ENCODE results near the gene UCKL1.
"Not testable (repeated sequence)": the region's sequence is repeated elsewhere in the genome, so short reads cannot be mapped to it uniquely, and the experiment has no call there.

UCKL1 gene

DNA sequence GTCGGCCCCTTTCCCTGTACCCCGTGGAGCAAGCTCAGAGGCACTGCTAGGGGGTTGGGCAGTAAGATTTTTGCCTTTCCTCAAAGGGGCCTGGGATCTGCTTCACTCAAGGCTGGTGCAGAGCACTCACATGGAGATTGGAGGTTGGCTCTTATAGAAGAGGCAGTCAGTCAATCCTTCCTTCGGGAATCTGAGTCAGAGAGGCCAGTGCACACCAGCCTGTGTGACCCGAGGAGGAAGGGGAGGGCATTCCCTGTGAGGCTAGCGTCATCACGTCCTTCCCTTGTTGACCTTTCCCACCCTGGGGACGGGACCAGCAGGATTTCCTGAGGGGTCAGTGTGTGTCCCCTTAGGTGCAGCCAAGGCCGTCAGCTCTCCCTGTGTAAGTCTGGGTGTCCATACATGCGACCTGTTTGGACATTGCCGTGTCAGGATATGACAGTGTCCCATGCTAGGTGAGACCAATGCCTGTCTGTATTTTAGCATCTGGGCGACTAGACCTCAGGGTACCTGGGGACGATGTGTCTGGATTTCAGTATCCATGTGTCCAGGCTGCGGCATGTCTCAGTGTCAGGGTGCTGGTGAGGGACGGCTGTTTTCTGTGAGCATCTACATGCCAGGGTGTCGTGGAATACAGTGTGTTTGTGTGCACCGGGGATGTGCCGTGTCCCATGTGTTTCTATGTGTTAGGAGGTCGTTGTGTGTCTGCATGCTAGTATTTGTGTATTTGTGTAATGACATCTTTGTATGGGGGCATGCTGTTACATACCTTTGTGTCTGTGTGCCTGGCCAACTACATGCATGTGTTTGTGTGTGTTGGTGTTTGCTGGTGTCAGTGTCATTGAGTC lies 16.3 kb upstream of the UCKL1 start:
- DNase-seq = no peak

DNA sequence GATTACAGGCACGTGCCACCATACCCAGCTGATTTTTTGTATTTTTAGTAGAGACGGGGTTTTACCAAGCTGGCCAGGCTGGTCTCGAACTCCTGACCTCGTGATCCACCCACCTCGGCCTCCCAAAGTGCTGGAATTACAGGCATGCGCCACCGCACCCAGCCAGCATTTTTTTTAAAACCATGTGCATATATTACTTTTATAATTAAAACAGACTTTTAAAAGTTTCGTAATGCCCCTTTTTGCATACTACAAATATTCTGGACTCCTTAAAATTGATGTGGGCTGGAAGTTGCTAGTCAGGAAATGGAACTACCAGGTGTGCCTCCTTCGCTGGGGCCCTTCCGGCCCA lies 15.7 kb upstream of the UCKL1 start:
- DNase-seq = not testable (repeated sequence)

DNA sequence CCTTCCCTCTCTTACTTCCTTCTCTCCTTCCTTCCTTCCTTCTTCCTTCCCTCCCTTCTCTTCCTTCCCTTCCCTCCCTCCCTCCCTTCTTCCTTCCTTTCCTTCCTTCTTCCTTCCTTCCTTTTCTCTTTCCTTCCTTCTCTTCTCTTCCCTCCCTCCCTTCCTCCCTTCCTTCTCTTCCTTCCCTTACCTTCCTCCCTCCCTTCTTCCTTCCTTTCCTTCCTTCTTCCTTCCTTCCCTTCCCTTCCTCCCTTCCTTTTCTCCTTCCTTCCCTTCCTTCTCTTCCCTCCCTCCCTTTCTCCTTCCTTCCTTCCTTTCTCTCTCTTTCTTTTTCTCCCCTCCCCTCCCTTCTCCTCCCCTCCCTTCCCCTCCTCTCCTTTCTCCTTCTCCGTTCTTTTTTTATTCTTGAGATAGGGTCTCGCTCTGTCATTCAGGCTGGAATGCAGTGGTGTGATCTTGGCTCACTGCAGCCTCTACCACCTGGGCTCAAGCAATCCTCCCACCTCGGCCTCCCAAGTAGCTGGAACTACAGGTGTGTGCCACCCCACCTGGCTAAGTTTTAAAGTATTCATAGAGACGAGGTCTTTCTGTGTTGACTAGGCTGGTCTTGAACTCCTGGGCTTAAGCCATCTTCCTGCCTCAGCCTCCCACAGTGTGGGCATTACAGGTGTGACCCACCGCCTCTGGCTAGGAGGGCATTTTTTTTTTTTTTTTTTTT lies 14.7 kb upstream of the UCKL1 start:
- DNase-seq = no peak

DNA sequence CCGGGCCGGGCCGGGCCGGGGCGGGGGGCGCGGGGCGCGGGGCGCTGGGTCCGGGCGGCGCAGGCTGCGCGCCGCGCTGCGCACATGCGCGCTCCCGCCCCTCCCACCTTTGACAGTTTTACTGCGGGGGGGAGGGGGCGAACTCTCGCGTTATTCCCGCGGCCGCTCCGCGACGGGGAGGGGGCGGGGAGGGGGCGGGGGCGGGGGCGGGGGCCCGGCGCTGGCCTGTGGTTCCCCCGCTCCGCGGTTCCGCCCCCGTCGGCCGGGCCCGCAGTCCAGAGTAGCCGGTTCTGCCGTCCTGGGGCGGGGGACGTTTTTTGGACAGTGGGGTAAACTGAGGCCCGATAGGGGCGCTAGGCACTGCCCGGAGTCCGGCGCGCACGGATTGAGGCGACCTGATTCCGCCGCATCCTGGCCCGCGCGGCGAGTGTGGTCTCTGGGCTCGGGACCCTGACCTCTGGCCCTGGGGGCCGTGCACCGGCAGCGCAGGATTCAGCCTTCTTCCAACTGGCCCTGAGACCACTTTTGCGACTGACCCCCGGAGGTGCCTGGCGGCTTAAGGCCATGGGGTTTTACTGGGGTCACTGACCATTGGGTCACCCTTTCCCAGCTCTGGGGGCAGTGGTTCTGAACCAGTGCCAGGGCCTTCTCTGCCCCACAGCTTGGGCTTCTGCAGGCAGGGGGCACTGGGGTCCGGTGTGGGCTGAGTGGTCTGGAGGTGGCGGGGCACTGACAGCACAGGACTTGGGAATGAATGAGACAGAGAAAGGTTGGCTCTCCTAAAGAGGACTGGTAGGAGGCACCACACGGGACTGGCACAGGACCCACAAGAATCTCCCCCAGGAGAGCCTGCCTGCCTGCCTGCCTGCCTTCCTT lies 13.9 kb upstream of the UCKL1 start, which contains the start of gene ZNF512B:
TSS of gene ZNF512B (minus strand) at position 93 of the 876 bp plus-strand sequence. CDS start 1,980 bp downstream, outside the sequence.
- DNase-seq = peak; percentile 51 to 65

DNA sequence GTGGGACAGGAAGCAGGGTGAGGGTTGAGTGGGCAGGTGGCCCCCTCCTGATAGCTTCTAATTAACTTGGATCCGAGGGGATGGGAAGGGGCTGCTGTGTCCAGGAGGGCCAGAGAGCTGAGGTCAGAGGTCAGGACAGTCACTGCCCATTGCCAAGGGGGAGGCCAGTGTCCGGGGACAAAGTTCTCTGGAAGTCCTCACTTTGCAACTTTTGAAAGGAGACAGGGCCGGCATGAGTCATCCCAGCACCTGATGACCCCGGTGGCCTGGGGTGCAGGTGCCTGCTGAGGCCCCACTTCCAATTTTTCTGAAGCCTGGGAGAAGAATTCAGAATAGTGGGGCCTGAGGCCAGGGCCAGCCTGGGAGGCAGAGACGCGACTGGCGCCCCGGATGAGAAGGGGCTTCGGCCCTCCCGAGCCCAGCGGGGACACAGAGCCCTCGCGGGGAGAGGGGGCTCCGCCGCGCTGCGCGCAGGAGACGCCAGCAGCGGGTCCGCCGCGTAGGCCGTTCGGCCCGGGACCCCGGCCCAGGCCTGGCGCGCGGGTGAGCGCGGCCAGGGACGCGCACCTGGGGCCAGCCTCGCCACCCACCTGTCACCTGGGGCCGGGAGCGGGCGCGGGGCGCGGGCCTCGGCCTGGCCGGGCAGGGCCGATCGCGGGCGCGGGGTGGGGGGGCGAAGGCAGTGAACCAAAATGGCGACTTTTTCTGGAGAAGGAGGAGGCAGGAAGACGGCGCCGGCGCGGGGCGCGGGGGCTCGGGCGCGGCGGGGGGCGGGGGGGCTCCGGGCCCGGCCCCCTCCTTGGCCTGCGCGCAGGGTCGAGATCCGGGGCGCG lies 12.9 kb upstream of the UCKL1 start:
- peak in 1 of 2 experiments; percentile 41 for DNase-seq

DNA sequence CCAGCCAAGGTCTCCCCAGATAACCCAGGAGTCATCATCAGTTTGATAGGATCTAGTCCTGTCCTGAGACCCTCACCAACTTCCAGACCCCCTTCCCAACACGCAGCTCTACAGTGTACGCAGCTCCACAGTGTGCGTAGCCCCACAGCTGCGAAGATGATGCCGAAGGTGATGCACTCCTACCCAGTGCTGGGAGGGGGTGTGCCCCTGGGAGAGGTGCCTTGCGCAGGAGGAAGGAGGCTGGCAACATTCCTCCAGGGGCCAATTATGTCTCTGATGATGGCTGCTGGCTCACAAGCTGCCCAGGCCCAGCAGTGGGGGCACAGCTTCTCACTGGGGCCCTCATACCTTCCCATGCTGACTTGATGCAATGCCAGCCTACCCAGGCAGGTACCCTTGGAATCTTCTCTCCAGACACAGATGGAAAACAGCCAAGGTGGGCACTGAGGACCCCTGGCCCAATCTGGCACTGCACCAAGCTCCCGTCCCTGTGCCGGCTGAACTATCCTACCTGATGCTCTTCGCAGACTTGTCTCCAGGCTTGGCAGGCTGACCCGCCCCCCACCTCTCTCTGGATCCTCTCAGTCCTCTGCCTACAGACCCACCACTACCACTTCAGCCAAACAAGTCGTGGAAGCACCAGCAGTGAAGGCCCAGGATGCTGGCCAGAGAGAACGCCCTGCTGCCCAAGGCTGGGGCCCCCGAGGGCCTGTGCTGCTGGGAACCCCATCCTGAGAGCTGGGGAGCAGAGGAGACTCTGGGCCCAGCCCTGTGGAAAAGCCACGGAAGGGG lies 12.1 kb upstream of the UCKL1 start:
- DNase-seq = no peak

DNA sequence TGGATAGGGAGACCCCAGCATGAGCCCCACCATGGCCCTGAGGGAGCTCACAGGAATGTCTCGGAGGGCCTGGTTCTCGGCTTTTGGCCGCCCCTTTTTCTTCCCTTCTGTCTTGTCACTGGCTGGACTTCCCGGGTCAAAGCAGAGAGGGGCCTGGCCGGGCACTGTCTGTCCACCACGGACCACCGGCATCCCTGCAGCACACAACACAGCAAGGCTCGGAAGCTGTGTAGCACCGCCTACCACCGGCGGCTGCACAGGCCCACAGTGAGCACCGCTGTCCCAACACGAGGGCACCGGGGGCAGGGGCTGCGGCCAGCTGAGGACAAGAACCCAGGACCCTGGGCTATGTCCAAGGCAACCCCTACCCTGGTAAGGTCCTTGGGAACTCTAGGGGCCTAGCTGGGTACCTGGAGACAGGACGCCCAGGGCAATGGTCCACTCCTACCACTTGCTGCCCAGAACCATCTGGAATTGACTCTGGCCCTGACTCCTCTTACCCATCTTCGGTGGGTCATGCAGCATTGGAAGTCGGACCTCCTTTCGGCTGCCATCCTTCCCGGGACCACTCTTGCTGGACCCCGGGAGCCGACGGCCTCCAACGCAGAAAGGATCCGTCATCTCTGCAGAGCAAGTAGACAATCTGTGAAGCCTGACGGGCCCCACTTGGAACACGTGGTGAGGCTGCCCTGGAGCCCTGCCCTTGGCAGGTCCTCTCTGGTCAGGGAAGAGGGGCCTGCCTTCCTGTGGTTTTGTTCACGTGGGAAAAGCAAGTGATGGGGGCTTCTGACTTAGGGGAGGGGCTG lies 11.3 kb upstream of the UCKL1 start:
- no peak for DNase-seq

DNA sequence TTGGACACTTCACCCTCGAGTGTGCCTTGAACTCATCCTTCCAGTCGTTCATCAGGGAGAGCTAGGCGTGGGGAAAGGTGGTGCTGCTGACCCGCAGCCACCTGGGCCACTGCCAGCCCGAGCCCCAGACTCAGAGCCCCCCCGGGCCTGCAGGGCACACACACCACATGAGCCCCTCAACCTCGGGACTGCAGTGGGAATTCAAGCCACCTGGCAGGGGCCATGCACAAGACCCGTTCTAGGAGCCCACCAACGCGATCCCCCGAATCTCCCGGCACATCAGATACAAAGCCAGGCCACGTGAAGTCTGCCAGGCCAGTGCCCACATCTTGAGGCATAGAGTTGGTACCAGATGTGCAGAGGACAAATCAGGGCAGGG lies 10.7 kb upstream of the UCKL1 start:
- DNase-seq = no peak

DNA sequence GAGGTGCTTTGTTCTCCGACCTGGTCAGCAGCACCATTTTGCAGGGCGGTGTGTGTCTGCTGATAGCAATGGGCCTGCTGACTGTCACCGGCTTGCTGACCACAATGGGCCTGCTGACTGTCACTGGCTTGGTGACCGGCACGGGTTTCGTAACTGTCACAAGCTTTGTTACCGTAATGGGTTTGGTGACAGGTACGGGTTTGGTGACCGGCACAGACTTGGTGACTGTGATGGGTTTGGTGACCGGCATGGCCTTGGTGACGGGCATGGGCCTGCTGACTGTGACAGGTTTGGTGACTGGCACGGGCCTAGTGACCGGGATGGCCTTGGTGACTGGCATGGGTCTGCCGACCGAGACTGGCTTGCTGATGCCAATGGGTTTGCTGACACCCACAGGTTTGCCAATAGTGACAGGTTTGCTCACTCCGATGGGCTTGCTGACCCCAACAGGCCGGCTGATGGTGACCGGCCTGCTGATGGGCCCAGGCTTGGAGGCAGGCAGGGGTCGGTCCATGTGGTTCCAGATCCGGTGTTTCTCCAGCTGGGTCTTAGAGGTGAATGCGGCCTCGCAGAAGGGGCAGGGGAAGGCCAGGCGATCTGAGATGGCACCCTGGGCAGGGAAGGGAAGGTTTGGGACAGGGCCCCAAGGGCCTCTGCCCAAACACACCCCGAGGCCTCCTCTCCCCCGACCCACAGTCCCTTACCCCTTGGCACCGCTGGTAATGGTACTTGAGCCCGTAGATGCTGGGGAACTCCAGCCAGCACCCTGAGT lies 10.1 kb upstream of the UCKL1 start:
- DNase-seq = no peak

DNA sequence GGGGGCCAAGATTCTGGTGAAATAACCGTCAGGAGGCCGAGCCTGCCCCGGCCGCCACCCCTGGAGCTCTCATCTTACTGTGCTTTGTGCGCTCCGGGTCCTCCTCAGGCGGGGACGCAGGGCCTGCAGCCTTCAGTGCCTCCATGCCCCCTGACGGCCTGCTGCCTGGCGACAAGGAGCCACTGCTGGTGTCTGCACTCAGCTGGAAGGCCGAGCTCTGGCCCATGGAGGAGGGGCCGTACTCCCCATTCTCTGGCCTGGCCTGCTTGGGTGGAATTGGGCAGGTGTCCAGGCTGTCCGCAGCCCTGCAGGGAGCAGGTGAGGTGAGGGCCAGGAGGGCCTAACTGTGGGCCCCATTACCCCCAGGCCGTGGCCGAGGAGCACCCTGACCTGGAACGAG lies 8.2 kb upstream of the UCKL1 start:
- no peak for DNase-seq

DNA sequence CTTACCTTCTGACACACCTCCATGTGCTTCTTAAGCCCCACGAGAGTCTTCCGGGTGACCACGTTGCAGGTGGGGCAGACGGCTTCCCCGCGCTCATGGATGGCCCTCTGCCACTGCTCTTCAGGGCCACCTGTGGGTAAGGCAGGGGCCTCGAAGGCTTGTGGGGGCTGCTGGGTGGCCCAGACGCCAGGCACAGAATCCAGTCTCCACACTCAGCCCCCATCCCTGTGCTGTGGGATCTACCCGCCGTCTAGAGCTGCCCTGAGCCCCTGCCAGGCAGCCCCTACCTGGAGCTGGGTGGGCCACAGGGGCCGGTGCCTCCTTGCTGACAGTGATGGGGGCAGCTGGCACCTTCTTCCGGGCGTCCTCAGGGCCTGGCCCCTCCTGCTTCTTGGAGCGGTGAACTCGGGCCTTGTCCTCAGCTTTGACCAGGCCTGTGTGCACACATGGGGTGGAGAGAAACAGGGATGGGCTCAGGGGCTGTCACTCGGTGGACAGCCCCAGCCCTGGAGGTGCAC lies 7.6 kb upstream of the UCKL1 start:
- no peak for DNase-seq

DNA sequence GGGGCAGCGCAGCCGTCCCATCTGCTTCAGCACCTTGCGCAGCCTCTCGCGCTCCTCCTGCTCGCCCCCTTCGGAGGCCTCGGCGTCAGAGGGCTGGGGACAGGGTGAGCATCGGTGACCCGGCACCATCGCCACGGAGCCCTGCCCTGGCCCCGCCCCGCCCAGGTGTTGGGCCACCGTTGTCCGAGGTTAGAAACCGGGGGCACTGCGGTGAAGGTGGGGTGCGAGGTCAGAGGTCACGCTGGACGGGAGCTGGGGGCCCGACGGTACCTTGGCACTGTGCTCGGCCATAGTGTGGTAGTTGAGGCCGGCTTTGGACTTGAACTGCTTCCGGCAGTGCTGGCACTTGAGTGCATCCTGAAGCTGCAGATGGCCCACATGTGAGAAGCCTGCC lies 7.1 kb upstream of the UCKL1 start:
- no peak for DNase-seq

DNA sequence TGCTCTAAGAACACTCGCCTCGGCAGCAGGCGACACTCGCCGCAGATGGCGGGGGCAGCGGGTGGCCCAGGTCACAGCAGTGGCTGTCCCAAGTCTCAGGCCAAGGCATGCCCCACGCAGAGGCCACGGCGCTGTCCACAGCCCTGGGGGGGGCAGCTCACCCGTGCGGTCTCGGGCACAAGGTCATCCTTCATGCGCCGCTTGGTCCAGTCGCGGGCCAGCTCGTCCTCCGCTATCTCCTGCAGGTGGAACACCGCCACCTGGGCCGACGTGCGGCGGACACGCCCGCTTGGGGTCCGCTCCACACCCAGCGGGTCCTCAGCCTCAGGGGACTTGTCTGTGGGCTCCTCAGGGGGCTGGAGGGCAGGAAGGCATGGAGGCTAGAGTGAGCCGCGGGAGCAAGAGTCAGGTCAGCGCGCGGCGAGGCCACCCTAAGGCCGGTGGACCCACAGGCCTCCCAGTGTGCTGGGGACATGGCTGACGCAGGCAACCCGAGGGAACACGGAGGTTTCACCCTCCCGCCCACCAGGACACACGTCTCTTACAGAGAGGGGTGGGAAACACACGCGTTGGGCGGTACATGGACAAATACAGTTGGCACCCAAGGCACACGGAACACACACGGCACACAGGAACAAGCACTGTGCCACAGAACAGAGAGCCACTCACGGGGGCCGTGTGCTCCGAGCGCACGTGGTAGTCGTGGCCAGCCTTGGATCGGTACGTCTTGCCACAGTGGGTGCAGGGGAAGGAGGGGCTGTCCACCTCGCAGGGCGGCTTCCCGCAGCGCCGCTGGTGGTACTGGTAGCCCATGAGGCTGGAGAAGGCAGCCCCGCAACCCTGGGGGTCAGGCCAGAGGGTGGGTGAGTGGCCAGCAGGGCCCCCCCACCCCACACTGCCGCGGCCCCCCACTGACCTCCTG lies 6.5 kb upstream of the UCKL1 start:
- no peak for DNase-seq

DNA sequence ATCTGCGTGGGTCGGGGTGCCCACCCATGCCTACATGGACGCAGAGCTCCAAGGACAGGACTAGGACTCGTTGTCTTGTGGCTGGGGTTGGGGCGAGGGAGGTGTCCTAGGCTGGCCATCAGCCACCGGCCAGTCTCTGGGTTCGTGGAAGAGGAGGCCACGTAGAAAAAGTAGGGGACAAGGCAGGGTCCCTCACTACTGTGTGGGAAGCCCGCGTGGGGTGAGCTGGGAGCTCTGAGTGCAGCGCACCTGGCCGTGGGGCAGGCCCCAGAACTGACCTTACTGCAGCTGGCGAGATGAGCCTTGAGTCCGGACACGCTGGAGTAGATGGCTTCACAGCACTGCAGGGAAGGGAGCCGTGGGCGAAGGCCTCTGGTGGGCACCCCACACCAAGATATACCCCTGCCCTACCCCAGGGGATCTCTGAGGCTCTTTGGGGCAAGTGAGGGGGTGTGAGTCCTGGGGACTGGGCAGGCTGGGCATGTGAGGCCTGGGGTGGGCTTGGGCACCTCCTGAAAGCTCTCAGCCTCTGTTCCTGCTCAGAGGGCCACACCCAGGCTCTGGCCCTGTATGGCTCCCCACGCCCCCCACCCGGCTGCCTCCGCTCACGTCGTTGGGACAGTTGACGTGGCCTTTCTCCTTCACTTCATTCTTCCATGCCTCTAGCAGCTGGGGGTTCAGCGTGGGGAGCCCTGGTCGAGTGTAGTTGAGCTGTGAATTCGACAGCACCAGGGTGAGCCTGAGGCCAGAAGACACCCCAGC lies 5.6 kb upstream of the UCKL1 start:
- DNase-seq = no peak

DNA sequence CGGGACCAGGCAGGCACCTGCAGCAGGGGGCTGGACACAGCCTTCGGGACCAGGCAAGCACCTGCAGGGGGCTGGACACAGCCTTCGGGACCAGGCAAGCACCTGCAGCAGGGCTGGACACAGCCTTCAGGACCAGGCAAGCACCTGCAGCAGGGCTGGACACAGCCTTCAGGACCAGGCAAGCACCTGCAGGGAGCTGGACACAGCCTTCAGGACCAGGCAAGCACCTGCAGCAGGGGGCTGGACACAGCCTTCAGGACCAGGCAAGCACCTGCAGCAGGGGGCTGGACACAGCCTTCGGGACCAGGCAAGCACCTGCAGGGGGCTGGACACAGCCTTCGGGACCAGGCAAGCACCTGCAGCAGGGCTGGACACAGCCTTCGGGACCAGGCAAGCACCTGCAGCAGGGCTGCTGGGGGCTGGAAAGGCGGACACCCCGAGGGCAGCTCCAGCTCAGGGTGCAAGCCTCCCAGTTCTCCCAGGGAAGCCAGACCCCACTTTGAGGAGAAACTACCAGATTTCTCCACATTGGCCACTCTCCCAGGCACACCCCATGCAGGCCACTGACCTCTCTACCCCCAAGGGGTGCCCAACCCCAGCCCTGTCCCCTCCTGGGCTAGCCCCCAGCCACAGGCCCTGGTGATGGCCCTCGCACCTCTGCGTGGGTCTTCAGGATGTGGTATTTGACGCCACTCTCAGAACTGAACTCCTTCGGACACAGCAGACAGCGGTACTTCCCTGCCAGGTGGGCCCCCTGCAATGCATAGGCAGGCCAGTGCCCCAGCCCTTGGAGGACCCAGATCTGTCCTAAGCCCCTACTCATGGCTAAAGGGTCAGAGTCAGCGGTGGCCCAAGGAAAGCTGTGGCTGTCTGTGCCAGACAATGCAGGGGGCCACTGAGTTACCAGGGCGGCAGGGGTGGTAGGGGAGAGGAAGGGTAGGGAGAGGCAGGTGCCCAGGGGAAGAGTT lies 4.7 kb upstream of the UCKL1 start:
- DNase-seq = not testable (repeated sequence)

DNA sequence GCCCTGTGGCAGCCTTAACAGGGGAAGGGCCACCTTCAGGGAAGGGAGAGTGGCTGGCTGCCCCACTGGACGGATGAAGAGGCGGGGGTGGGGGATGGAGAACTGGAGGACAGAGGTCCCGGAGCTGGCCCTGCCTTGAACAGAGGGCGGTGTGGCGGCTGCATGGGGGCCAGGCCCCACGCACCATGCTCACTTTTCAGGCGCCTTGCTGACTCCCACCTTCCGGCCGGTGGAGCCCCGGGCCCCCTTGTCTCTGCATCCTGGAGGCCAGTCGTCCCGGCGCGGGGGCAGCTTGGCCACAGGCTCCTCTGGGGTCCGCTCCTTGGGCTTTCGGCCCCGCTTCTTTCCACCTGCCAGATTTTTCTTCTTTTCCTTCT lies 3.5 kb upstream of the UCKL1 start:
- no peak for DNase-seq

All from stimulated activated CD4-positive, alpha-beta T cell treated with anti-CD3 and anti-CD28 coated beads, Interleukin-4, amount 100 ng/mL, for 4 hours (primary cell).